Measurements from ENCODE around the gene RSU1. TPM values are rescaled to one million over a fixed set of nuclear protein-coding genes. Genes with fewer than 3 reads are reported as not detected.
A peak's percentile ranks its signal among the peaks of the same experiment; 100 is the strongest.

RSU1 gene
- total RNA-seq, 1 donor from 2014 or later: 59.4 TPM

DNA sequence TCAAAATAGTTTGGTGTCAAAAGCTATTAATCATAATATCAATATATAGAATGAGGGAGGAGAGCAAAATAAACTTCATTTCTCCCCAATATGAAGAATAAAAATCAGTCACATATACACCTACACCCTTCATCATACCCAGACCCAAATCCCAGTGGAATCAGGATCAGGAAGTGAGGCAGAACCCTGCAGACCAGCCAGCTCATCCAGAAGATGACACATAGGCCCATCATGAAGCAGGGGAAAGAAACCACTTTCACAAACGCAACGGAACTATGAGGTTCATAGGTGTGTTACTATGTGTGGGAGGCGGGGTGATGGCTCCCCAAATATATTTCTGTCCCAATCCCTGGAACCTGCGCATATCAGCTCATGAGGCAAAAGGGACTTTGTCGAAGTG is 89.0 kb downstream of the RSU1 start:
- Mint-ChIP-seq H3K27ac (ENCODE audit: unreplicated experiment) (no peak overlapping the region), H3K4me3 (ENCODE audit: unreplicated experiment) (no peak overlapping the region), H3K4me1 (ENCODE audit: low read depth, unreplicated experiment) (peaks cover 4% of the 10 kb centered on the region), H3K36me3 (ENCODE audit: unreplicated experiment) (peaks cover 9% of the 10 kb centered on the region), H3K9me3 (ENCODE audit: unreplicated experiment) (peaks cover 3% of the 10 kb centered on the region), H3K27me3 (ENCODE audit: unreplicated experiment) (peaks cover 4% of the 10 kb centered on the region)
- TF ChIP-seq, protein P1, sequence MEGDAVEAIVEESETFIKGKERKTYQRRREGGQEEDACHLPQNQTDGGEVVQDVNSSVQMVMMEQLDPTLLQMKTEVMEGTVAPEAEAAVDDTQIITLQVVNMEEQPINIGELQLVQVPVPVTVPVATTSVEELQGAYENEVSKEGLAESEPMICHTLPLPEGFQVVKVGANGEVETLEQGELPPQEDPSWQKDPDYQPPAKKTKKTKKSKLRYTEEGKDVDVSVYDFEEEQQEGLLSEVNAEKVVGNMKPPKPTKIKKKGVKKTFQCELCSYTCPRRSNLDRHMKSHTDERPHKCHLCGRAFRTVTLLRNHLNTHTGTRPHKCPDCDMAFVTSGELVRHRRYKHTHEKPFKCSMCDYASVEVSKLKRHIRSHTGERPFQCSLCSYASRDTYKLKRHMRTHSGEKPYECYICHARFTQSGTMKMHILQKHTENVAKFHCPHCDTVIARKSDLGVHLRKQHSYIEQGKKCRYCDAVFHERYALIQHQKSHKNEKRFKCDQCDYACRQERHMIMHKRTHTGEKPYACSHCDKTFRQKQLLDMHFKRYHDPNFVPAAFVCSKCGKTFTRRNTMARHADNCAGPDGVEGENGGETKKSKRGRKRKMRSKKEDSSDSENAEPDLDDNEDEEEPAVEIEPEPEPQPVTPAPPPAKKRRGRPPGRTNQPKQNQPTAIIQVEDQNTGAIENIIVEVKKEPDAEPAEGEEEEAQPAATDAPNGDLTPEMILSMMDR (IDR thresholded peaks at IDR 0.05; ENCODE audit: partially characterized antibody, unreplicated experiment): no peak
- DNase-seq: no peak

GRCh38 chr10:16727666-16728065 is 89.6 kb downstream of the RSU1 start:
- no peak for DNase-seq
- peaks cover 4% of the 10 kb centered on the region for H3K4me1 Mint-ChIP-seq (ENCODE audit: low read depth, unreplicated experiment)
- H3K4me3 Mint-ChIP-seq (ENCODE audit: unreplicated experiment): no peak overlapping the region
- H3K36me3 Mint-ChIP-seq (ENCODE audit: unreplicated experiment): peaks cover 9% of the 10 kb centered on the region
- H3K27ac Mint-ChIP-seq (ENCODE audit: unreplicated experiment): no peak overlapping the region
- TF ChIP-seq, protein P1 (IDR thresholded peaks at IDR 0.05; ENCODE audit: partially characterized antibody, unreplicated experiment): no peak
- peaks cover 4% of the 10 kb centered on the region for H3K27me3 Mint-ChIP-seq (ENCODE audit: unreplicated experiment)
- peaks cover 3% of the 10 kb centered on the region for H3K9me3 Mint-ChIP-seq (ENCODE audit: unreplicated experiment)

- Mint-ChIP-seq H3K4me1 (ENCODE audit: low read depth, unreplicated experiment) (peaks cover 4% of the 10 kb centered on the region), H3K9me3 (ENCODE audit: unreplicated experiment) (peaks cover 3% of the 10 kb centered on the region), H3K4me3 (ENCODE audit: unreplicated experiment) (no peak overlapping the region), H3K27me3 (ENCODE audit: unreplicated experiment) (peaks cover 4% of the 10 kb centered on the region), H3K27ac (ENCODE audit: unreplicated experiment) (peak overlapping the region; percentile 2), H3K36me3 (ENCODE audit: unreplicated experiment) (peaks cover 11% of the 10 kb centered on the region)
- TF ChIP-seq, protein P1 (IDR thresholded peaks at IDR 0.05; ENCODE audit: partially characterized antibody, unreplicated experiment): no peak
- DNase-seq: no peak
These were observed 92.7 kb downstream of the RSU1 start for GRCh38 chr10:16724509-16724908.

DNA sequence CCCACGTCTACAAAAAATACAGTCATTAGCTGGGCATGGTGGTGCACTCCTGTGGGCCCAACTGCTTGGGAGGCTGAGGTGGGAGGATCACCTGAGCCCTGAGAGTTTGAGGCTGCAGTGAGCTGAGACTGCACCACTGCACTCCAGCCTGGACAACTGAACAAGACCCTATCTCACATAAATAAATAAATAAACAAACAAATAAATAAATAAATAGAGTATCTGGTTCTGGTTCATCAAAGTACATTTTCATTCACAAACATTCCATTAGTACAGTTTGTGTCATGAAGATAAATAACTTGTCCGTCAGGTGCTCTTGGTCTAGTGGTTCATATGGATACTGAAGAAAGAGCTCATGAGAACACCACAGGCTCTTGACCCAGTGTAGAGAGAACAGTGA is 96.4 kb downstream of the RSU1 start:
- Mint-ChIP-seq H3K27me3 (ENCODE audit: unreplicated experiment) (peaks cover 4% of the 10 kb centered on the region), H3K9me3 (ENCODE audit: unreplicated experiment) (no peaks in the 10 kb centered on the region), H3K27ac (ENCODE audit: unreplicated experiment) (no peak overlapping the region), H3K4me3 (ENCODE audit: unreplicated experiment) (no peak overlapping the region), H3K4me1 (ENCODE audit: low read depth, unreplicated experiment) (peaks cover 4% of the 10 kb centered on the region), H3K36me3 (ENCODE audit: unreplicated experiment) (peaks cover 10% of the 10 kb centered on the region)
- TF ChIP-seq, protein P1 (IDR thresholded peaks at IDR 0.05; ENCODE audit: partially characterized antibody, unreplicated experiment): no peak
- DNase-seq: no peak

GRCh38 chr10:16717622-16718395 is 99.4 kb downstream of the RSU1 start:
- TF ChIP-seq, protein P1 (IDR thresholded peaks at IDR 0.05; ENCODE audit: partially characterized antibody, unreplicated experiment): no peak
- H3K36me3 Mint-ChIP-seq (ENCODE audit: unreplicated experiment): peaks cover 27% of the 10 kb centered on the region
- H3K4me1 Mint-ChIP-seq (ENCODE audit: low read depth, unreplicated experiment): no peaks in the 10 kb centered on the region
- no peak overlapping the region for H3K4me3 Mint-ChIP-seq (ENCODE audit: unreplicated experiment)
- no peak for DNase-seq
- no peak overlapping the region for H3K27ac Mint-ChIP-seq (ENCODE audit: unreplicated experiment)
- H3K27me3 Mint-ChIP-seq (ENCODE audit: unreplicated experiment): peaks cover 5% of the 10 kb centered on the region
- H3K9me3 Mint-ChIP-seq (ENCODE audit: unreplicated experiment): peaks cover 10% of the 10 kb centered on the region

Measured in glutamatergic neuron (in vitro differentiated cells).